Measurements from ENCODE around the gene MBD6. TPM values are rescaled to one million over a fixed set of nuclear protein-coding genes. Genes with fewer than 3 reads are reported as not detected.

MBD6 gene
- total RNA-seq, 4 donors from 2014 or later = 36.6 to 155 (median 51.0) TPM

GRCh38 chr12:57520053-57520818 lies 2.4 kb upstream of the MBD6 start, which contains the start of gene DDIT3:
Gene DDIT3, minus strand, starts transcription at chr12:57520514. Its CDS starts 3,108 bp downstream, at chr12:57517406.
- Histone ChIP-seq H3K27me3 (no peaks in the 10 kb centered on the region), H3K4me1 (peaks cover 42 to 63% (median 56%) of the 10 kb centered on the region in 4 donors), H3K4me3 (peak within 1 kb of the TSS; percentile 60 to 88 (median 72)), H3K9me3 (no peaks in the 10 kb centered on the region), H3K36me3 (peaks cover 0 to 23% (median 10%) of the 10 kb centered on the region in 4 donors), H3K27ac (peak within 1 kb of the TSS; percentile 97 to 100 (median 98))
- TF ChIP-seq, protein P1, sequence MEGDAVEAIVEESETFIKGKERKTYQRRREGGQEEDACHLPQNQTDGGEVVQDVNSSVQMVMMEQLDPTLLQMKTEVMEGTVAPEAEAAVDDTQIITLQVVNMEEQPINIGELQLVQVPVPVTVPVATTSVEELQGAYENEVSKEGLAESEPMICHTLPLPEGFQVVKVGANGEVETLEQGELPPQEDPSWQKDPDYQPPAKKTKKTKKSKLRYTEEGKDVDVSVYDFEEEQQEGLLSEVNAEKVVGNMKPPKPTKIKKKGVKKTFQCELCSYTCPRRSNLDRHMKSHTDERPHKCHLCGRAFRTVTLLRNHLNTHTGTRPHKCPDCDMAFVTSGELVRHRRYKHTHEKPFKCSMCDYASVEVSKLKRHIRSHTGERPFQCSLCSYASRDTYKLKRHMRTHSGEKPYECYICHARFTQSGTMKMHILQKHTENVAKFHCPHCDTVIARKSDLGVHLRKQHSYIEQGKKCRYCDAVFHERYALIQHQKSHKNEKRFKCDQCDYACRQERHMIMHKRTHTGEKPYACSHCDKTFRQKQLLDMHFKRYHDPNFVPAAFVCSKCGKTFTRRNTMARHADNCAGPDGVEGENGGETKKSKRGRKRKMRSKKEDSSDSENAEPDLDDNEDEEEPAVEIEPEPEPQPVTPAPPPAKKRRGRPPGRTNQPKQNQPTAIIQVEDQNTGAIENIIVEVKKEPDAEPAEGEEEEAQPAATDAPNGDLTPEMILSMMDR (IDR thresholded peaks at IDR 0.05) = no peak
- TF ChIP-seq POLR2A (IDR thresholded peaks at IDR 0.05) (peak; percentile 100), EP300 (IDR thresholded peaks at IDR 0.05; ENCODE audit: low read depth) (peak; percentile 80), POLR2AphosphoS5 (IDR thresholded peaks at IDR 0.05) (peak; percentile 100)
- 1% methylated on average over 43 of the region's 52 CpGs; no CpG with 5 or more reads in 1 of the 2 donors for WGBS, 2 donors (ENCODE audit: low coverage in 1 of 2)
- intact Hi-C loops (cut with DNase I; ENCODE audit: low total_unique reads) (no loop called here), in situ Hi-C loops (cut with MboI; ENCODE audit: low pct_ligation_motif_present in 1 of 4, low pct_unique_long_range_greater_than_20kb in 1 of 4, low sequenced_read_pairs in 3 of 4) (no loop called here)
- peak; percentile 100 for DNase-seq

DNA sequence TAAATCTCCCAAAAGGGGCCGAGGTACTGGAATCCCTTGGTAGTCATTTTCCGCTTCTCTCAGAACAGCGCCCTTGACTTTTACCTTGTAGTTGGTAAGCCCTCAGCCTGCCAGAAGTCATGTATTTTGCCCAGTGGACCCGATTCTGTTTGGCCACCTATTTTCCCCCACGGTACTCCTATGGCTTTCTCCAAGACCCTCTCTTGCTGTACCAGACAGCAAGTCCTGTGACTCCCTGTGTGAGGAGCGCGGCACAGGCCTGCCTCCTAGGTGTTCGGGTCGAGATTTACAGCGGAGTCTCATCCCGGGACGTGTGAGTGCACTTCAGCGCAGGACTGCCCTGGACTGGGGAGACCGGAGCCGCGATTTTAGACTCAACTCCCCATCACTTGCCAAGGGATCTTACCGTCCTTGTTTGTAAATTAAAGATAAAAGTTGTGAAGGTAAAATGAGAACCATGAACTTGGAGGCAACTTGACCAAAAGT lies 1.1 kb upstream of the MBD6 start:
- Histone ChIP-seq H3K36me3 (peaks cover 0 to 22% (median 4%) of the 10 kb centered on the region in 4 donors), H3K4me1 (peaks cover 42 to 71% (median 58%) of the 10 kb centered on the region in 4 donors), H3K4me3 (peak overlapping the region in 2 of 4 donors; percentile 76 to 81), H3K27me3 (no peaks in the 10 kb centered on the region), H3K27ac (peak overlapping the region; percentile 97 to 100 (median 98)), H3K9me3 (no peaks in the 10 kb centered on the region)
- intact Hi-C loops (cut with DNase I; ENCODE audit: low total_unique reads) (no loop called here), in situ Hi-C loops (cut with MboI; ENCODE audit: low pct_ligation_motif_present in 1 of 4, low pct_unique_long_range_greater_than_20kb in 1 of 4, low sequenced_read_pairs in 3 of 4) (no loop called here)
- TF ChIP-seq EP300 (IDR thresholded peaks at IDR 0.05; ENCODE audit: low read depth) (no peak), POLR2A (IDR thresholded peaks at IDR 0.05) (no peak), POLR2AphosphoS5 (IDR thresholded peaks at IDR 0.05) (no peak)
- TF ChIP-seq, protein P1 (IDR thresholded peaks at IDR 0.05) = no peak
- DNase-seq = peak; percentile 58
- 25 to 40% methylated on average over 5 to 17 of the region's 17 CpGs for WGBS, 2 donors (ENCODE audit: low coverage in 1 of 2)

DNA sequence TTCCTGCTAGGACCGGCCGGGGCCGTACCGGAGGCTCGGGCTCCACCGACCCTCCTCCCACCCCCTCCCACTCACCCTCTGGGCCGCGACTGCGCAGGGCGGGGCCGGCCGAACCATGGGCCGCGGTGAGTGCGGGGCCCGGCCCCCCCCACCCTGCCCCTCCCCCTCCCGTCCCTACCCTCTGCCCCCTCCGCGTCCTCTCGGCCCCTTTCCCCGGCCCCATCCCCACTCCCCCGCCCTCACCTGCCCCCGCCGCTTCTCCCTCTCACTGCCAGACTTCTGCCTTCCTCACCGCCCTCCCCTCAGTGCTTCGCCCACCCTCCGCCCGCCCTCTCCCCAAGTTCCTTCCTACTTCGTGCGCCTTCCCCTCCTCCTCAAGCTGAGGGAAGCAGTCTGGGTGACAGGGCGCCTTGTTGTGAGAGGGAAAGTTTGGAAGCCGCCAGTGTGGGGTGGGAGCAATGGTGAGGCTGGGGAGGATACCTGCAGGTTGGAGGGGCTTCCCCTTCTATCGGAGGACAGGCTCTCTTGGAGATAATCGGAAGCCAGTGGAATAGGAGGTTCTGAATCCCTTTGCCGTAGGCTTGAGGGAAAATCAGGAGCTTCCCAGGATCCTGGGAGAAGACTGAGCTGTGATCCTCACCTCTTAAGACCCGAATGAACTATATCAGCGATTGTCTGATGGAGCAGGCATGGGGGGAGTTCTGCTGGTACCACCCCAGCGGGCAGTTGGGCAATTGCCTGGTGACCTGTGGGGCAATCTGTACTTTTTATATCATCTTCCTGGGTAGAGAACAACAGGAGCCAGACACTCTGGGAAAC lies 472 bp downstream of the MBD6 start:
- Histone ChIP-seq H3K9me3 (no peaks in the 10 kb centered on the region), H3K27me3 (no peaks in the 10 kb centered on the region), H3K36me3 (peaks cover 0 to 20% (median 6%) of the 10 kb centered on the region in 4 donors), H3K27ac (peak overlapping the region; percentile 97 to 100 (median 98)), H3K4me1 (peaks cover 33 to 58% (median 52%) of the 10 kb centered on the region in 4 donors), H3K4me3 (peak overlapping the region; percentile 68 to 82 (median 78))
- TF ChIP-seq EP300 (IDR thresholded peaks at IDR 0.05; ENCODE audit: low read depth) (no peak), POLR2A (IDR thresholded peaks at IDR 0.05) (peak; percentile 5), POLR2AphosphoS5 (IDR thresholded peaks at IDR 0.05) (no peak)
- TF ChIP-seq, protein P1 (IDR thresholded peaks at IDR 0.05) = no peak
- 1 to 5% methylated on average over 4 to 9 of the region's 38 CpGs for WGBS, 2 donors (ENCODE audit: low coverage in 1 of 2)
- intact Hi-C loops (cut with DNase I; ENCODE audit: low total_unique reads) = loop anchor here (1.0 kb wide), 1 partner anchor 47 kb away; no protein-coding TSS in a partner anchor
- DNase-seq = peak; percentile 54
- in situ Hi-C loops (cut with MboI; ENCODE audit: low pct_ligation_motif_present in 1 of 4, low pct_unique_long_range_greater_than_20kb in 1 of 4, low sequenced_read_pairs in 3 of 4) = no loop called here
